HEK293T (cell line): ENCODE measurements around the gene TMPRSS2.

Experiments used
- BHLHE40 ChIP-seq: fragments of 450-650 bp; IDR thresholded peaks from 2 replicates; pipeline ENCODE4 v1.6.1; 2016; ENCODE audit warnings: mild to moderate bottlenecking, moderate library complexity, borderline replicate concordance
- CTBP1 ChIP-seq: fragments of 450-650 bp; IDR thresholded peaks from 2 replicates; pipeline ENCODE4 v1.6.1; 2016; ENCODE audit warnings: borderline replicate concordance
- FOXA1 ChIP-seq: fragments of 450-650 bp; IDR thresholded peaks from 2 replicates; pipeline ENCODE4 v1.6.1; 2016; ENCODE audit warnings: mild to moderate bottlenecking
- FOXM1 ChIP-seq: fragments of 450-650 bp; IDR thresholded peaks from 2 replicates; pipeline ENCODE4 v1.6.1; 2017; ENCODE audit warnings: mild to moderate bottlenecking, borderline replicate concordance
- LEF1 ChIP-seq: fragments of 450-650 bp; IDR thresholded peaks from 2 replicates; pipeline ENCODE4 v1.6.1; 2017; ENCODE audit warnings: mild to moderate bottlenecking, borderline replicate concordance
- NFRKB ChIP-seq: fragments of 450-650 bp; IDR thresholded peaks from 2 replicates; pipeline ENCODE4 v1.6.1; 2016; ENCODE audit warnings: mild to moderate bottlenecking, moderate library complexity
- SP1 ChIP-seq: fragments of 450-650 bp; IDR thresholded peaks from 2 replicates; pipeline ENCODE4 v1.6.1; 2017
- SUZ12 ChIP-seq: fragments of 450-650 bp; IDR thresholded peaks from 2 replicates; pipeline ENCODE4 v1.6.1; 2016; ENCODE audit warnings: mild to moderate bottlenecking
- TARDBP ChIP-seq: fragments of 450-650 bp; IDR thresholded peaks from 2 replicates; pipeline ENCODE4 v1.6.1; 2016
- ZNF384 ChIP-seq: fragments of 450-650 bp; IDR thresholded peaks from 2 replicates; pipeline ENCODE4 v1.6.1; 2016
- TF ChIP-seq, protein P1 (sequence below): fragments of 450-650 bp; IDR thresholded peaks from 2 replicates; pipeline ENCODE4 v1.6.1; 2016

DNA sequence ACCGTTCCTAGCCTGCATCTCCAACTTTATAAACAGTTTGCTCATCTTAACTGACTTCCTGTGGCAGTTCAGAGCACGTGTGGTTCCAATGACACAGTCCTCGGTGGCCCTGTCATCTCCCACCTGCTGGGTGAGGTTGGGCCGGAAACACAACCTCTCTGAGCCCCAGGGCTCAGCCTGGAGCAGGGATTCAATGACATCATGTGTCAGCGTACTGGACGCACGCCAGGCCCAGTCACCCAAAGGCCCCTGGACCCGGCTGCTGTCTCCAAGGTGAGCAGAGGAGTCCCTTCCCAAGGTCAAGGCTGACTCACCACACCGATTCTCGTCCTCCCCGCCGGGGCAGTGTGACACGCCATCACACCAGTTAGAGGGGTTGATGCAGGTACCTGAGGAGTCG, 19.9 kb downstream of the TMPRSS2 start:
- TF ChIP-seq FOXA1, result no peak
- TF ChIP-seq LEF1, result no peak
- TF ChIP-seq ZNF384, result no peak
- no peak for TF ChIP-seq FOXM1
- no peak for TF ChIP-seq SP1
- TF ChIP-seq, protein P1, sequence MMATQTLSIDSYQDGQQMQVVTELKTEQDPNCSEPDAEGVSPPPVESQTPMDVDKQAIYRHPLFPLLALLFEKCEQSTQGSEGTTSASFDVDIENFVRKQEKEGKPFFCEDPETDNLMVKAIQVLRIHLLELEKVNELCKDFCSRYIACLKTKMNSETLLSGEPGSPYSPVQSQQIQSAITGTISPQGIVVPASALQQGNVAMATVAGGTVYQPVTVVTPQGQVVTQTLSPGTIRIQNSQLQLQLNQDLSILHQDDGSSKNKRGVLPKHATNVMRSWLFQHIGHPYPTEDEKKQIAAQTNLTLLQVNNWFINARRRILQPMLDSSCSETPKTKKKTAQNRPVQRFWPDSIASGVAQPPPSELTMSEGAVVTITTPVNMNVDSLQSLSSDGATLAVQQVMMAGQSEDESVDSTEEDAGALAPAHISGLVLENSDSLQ, result no peak
- no peak for TF ChIP-seq BHLHE40
- no peak for TF ChIP-seq SUZ12
- TF ChIP-seq CTBP1, result no peak
- TF ChIP-seq NFRKB, result no peak
- TF ChIP-seq TARDBP, result no peak
